ENCODE data around the gene RAD51AP2. TPM values are rescaled to one million over a fixed set of nuclear protein-coding genes. Genes with fewer than 3 reads are reported as not detected.

The RAD51AP2 gene
- total RNA-seq, 4 donors from 2014 or later, result 0.13 TPM; not detected in 3

- Histone ChIP-seq H3K27me3 (no peaks in the 10 kb centered on the region), H3K4me1 (no peaks in the 10 kb centered on the region), H3K9me3 (no peaks in the 10 kb centered on the region), H3K27ac (no peak overlapping the region), H3K36me3 (no peaks in the 10 kb centered on the region), H3K4me3 (no peak overlapping the region)
- 96 to 100% methylated on average over 2 of the region's 2 CpGs for WGBS, 2 donors (ENCODE audit: low coverage in 1 of 2)
- TF ChIP-seq POLR2AphosphoS5 (IDR thresholded peaks at IDR 0.05) (no peak), POLR2A (IDR thresholded peaks at IDR 0.05) (no peak), EP300 (IDR thresholded peaks at IDR 0.05) (no peak)
- TF ChIP-seq, protein P1, sequence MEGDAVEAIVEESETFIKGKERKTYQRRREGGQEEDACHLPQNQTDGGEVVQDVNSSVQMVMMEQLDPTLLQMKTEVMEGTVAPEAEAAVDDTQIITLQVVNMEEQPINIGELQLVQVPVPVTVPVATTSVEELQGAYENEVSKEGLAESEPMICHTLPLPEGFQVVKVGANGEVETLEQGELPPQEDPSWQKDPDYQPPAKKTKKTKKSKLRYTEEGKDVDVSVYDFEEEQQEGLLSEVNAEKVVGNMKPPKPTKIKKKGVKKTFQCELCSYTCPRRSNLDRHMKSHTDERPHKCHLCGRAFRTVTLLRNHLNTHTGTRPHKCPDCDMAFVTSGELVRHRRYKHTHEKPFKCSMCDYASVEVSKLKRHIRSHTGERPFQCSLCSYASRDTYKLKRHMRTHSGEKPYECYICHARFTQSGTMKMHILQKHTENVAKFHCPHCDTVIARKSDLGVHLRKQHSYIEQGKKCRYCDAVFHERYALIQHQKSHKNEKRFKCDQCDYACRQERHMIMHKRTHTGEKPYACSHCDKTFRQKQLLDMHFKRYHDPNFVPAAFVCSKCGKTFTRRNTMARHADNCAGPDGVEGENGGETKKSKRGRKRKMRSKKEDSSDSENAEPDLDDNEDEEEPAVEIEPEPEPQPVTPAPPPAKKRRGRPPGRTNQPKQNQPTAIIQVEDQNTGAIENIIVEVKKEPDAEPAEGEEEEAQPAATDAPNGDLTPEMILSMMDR (IDR thresholded peaks at IDR 0.05), result no peak
- ATAC-seq, result no peak
These were observed 35.6 kb downstream of the RAD51AP2 start for GRCh38 chr2:17482651-17483050.

DNA sequence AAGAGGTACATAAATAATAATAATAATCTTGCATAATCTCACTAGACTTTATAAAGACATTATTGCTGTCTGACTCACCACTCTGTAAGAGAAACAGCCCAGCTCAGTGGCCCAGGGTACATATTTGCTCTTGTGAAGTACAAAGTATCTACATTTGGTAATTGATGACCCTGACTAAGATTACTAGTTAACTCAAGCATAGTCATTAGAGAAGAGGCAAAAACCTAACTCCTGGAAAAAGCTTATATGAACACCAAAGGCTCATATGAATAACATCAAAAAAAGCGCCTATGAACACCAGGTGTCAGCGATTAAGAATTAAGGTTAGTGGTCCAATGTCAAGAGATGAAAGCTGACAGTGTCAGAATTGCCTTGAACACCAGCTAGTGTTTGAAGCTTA, 38.4 kb downstream of the RAD51AP2 start:
- Histone ChIP-seq H3K36me3 (no peaks in the 10 kb centered on the region), H3K9me3 (no peaks in the 10 kb centered on the region), H3K27ac (no peak overlapping the region), H3K4me1 (no peaks in the 10 kb centered on the region), H3K4me3 (no peak overlapping the region), H3K27me3 (no peaks in the 10 kb centered on the region)
- no peak for ATAC-seq
- WGBS, 2 donors (ENCODE audit: low coverage in 1 of 2), result 78 to 100% methylated on average over 2 of the region's 2 CpGs
- TF ChIP-seq POLR2AphosphoS5 (IDR thresholded peaks at IDR 0.05) (no peak), POLR2A (IDR thresholded peaks at IDR 0.05) (no peak)
- TF ChIP-seq, protein P1 (IDR thresholded peaks at IDR 0.05), result no peak

DNA sequence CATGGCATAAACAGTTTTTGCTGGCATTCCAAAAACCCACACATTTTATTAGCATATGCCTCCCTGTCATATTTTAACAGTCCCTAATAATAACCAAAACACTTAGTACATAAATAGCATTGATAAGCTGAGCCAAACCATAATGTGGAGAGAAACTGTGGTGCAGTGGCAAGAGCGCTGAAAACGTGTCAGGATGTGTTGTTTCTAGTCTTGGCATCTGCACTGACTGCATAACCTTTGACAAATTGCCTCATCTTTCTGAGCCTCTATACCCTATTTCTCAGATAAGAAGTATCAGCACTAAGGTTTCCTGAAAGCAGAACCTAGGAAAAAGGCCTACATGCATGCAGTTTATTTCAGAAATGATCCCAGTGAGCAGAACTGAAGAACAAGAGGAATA, 41.4 kb downstream of the RAD51AP2 start:
- Histone ChIP-seq H3K27me3 (no peaks in the 10 kb centered on the region), H3K4me3 (no peak overlapping the region), H3K36me3 (no peaks in the 10 kb centered on the region), H3K27ac (no peak overlapping the region), H3K4me1 (no peaks in the 10 kb centered on the region), H3K9me3 (no peaks in the 10 kb centered on the region)
- TF ChIP-seq POLR2AphosphoS5 (IDR thresholded peaks at IDR 0.05), result no peak
- no peak for TF ChIP-seq EP300 (IDR thresholded peaks at IDR 0.05)
- TF ChIP-seq POLR2A (IDR thresholded peaks at IDR 0.05), result no peak
- TF ChIP-seq, protein P1 (IDR thresholded peaks at IDR 0.05), result no peak
- 29 to 35% methylated on average over 2 of the region's 2 CpGs for WGBS, 2 donors (ENCODE audit: low coverage in 1 of 2)
- ATAC-seq, result no peak

GRCh38 chr2:17476064-17476463, 42.2 kb downstream of the RAD51AP2 start:
- Histone ChIP-seq H3K27ac (no peak overlapping the region), H3K4me3 (no peak overlapping the region), H3K27me3 (no peaks in the 10 kb centered on the region), H3K9me3 (peaks cover 0 to under 1% (median 0%) of the 10 kb centered on the region in 3 donors), H3K36me3 (no peaks in the 10 kb centered on the region), H3K4me1 (no peaks in the 10 kb centered on the region)
- TF ChIP-seq POLR2A (IDR thresholded peaks at IDR 0.05), result no peak
- no peak for TF ChIP-seq EP300 (IDR thresholded peaks at IDR 0.05)
- TF ChIP-seq POLR2AphosphoS5 (IDR thresholded peaks at IDR 0.05), result no peak
- TF ChIP-seq, protein P1 (IDR thresholded peaks at IDR 0.05), result no peak
- no peak for ATAC-seq
- 25 to 44% methylated on average over 2 of the region's 2 CpGs for WGBS, 2 donors (ENCODE audit: low coverage in 1 of 2)

DNA sequence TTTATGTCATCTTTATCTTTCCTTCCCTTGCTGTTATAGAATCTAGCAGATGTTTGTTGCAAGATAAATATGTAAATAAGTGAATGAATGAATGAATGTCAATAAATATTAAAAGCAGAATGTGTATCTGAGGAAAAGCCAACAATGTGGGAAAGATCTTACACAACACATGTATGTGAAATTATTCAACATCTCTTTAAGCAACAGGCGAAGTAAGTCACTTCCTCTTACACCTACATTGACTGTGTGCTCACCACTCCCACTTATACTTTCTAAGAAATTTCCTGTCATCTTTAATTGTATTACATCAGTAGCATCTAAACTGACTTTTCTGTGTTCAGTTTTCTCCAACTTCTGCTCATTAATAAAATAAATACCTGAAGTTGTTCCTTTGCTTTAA, 43.0 kb downstream of the RAD51AP2 start:
- Histone ChIP-seq H3K27me3 (no peaks in the 10 kb centered on the region), H3K4me3 (no peak overlapping the region), H3K36me3 (no peaks in the 10 kb centered on the region), H3K9me3 (peaks cover 0 to 7% (median 0%) of the 10 kb centered on the region in 3 donors), H3K4me1 (no peaks in the 10 kb centered on the region), H3K27ac (no peak overlapping the region)
- WGBS, 2 donors (ENCODE audit: low coverage in 1 of 2), result 75 to 85% methylated on average over 1 of the region's 1 CpG
- no peak for ATAC-seq
- TF ChIP-seq, protein P1 (IDR thresholded peaks at IDR 0.05), result no peak
- TF ChIP-seq POLR2AphosphoS5 (IDR thresholded peaks at IDR 0.05) (no peak), EP300 (IDR thresholded peaks at IDR 0.05) (no peak), POLR2A (IDR thresholded peaks at IDR 0.05) (no peak)

Data from gastroesophageal sphincter (tissue), 4 donors.